Heart left ventricle (tissue), 16 donors: ENCODE measurements around the gene SSBP2. TPM values are rescaled to one million over a fixed set of nuclear protein-coding genes. Genes with fewer than 3 reads are reported as not detected.

Source experiments
- ATAC-seq, 4 donors: fragments of 200-7000 bp; cut with Tn5 transposase; one replicate each; pipeline ENCODE4 v1.9.1; 2020 to 2022; ENCODE audit warnings: moderate library complexity in 4 of 4, mild to moderate bottlenecking in 3 of 4, moderate number of reproducible peaks in 1 of 4
- DNase-seq, 5 donors: peaks; one replicate each; pipeline ENCODE4 v3.0.0-alpha.2; 2020
- H3K27ac ChIP-seq, 12 donors: fragments of 200-600 bp; sonication (generic) in 4 of 12; one replicate each; pipeline versions ENCODE4 v1.5.0 to v1.8.0; 2016 to 2022; ENCODE audit warnings: mild to moderate bottlenecking in 2 of 12
- H3K27me3 ChIP-seq, 9 donors: fragments of 200-600 bp; sonication (generic) in 2 of 9; one replicate each; pipeline versions ENCODE4 v1.5.1 to v1.8.0; 2016 to 2022; ENCODE audit warnings: mild to moderate bottlenecking in 3 of 9
- H3K36me3 ChIP-seq, 9 donors: fragments of 200-600 bp; sonication (generic) in 2 of 9; one replicate each; pipeline versions ENCODE4 v1.5.0 to v1.8.0; 2018 to 2022; ENCODE audit warnings: mild to moderate bottlenecking in 2 of 9
- H3K4me1 ChIP-seq, 12 donors: fragments of 200-600 bp; sonication (generic) in 4 of 12; one replicate each; pipeline versions ENCODE4 v1.5.0 to v1.8.0; 2016 to 2022; ENCODE audit warnings: mild to moderate bottlenecking in 3 of 12
- H3K4me3 ChIP-seq, 12 donors: fragments of 200-600 bp; sonication (generic) in 4 of 12; one replicate each; pipeline versions ENCODE4 v1.5.0 to v1.8.0; 2017 to 2022; ENCODE audit warnings: mild to moderate bottlenecking in 9 of 12, moderate library complexity in 4 of 12
- H3K9me3 ChIP-seq, 12 donors: fragments of 200-600 bp; sonication (generic) in 4 of 12; one replicate each; pipeline versions ENCODE4 v1.5.0 to v1.8.0; 2016 to 2022; ENCODE audit warnings: mild to moderate bottlenecking in 1 of 12
- POLR2A ChIP-seq, 2 donors: fragments of 450-650 bp; IDR thresholded peaks; one replicate each; pipeline ENCODE4 v1.6.1; 2017; ENCODE audit warnings: antibody characterized with exemption in 2 of 2, mild to moderate bottlenecking in 2 of 2, moderate library complexity in 2 of 2
- WGBS, 4 donors: extraction: QIAGEN DNeasy Blood & Tissue Kit in 2 of 4; methylation state at CpG; one replicate each; pipeline versions ENCODE4 v1.1.5 to v1.1.7; 2013 to 2018; 5-methylcytosine and 5-hydroxymethylcytosine counted together
- intact Hi-C, 10 donors: fragments of 100-400 bp; cut with DNase I; formaldehyde crosslinking; loops; one replicate each; pipeline versions ENCODE4 v1.11.1 to v1.14.2; 2022
- polyA plus RNA-seq, 2 donors: library from polyadenylated mRNA; stranded (reverse); fragments of 200-250 nt; gene quantifications; one replicate each; pipeline ENCODE4 v1.2.3, GENCODE V29; 2013
- total RNA-seq, 9 donors: library from RNA; depleted of rRNA in 2 of 9; stranded (reverse); fragments of >200 nt in 2 of 9; fragmentation: NEBNext Ultra II Directional in 3 of 9; extraction: Animal tissue kit (Norgen Biotek cat#: 25700) in 3 of 9; gene quantifications; one replicate each; pipeline versions ENCODE4 v1.1.0 to v1.2.4, GENCODE V29; 2016 to 2023
- TF ChIP-seq, protein P1 (sequence below), 12 donors: fragments of 200-600 bp; sonication (generic) in 4 of 12; IDR thresholded peaks; one replicate each; pipeline versions ENCODE4 v1.5.0 to v1.8.0; 2018 to 2022; ENCODE audit warnings: antibody characterized with exemption in 12 of 12, mild to moderate bottlenecking in 5 of 12
- donor health status: ischemic (EF 13 %, LVEDD 7.1; RV severe dilation, severe dysfunction).
- donor health status: healthy with polysubstance abuse.
- donor health status: DM: no; HTN: yes; CAD: no.
- donor health status: DM: no; HTN: no; CAD: no.
- donor health status: ischemic (EF 25% LVEDD 6.9; RV normal size, moderate dysfunction).
- donor health status: ischemic (EF 25% LVEDD 5.7; RV mildly dilated, moderate dysfunction).
- donor health status: healthy.
- donor health status: DM: yes; HTN: yes; CAD: no.
- donor health status: ischemic (EF 35%, LVEDD 5.7; RV mildly dilated, moderate dysfunction).
- donor health status: nonischemic (EF 11% LVEDD 7.7; RV severe dilation, severe dysfunction).
- donor health status: DM: yes; HTN: yes; CAD: no.
- donor health status: PGD.
- donor health status: ischemic (EF 29% LVEDD 5.4; RV normal size, mild dysfunction).
- donor health status: nonischemic (EF 23%, LVEDD 6.1; RV moderate dilation, normal function).

The SSBP2 gene
- total and polyA plus RNA-seq, 11 donors = 25.6 to 98.1 (median 50.7) TPM

- intact Hi-C loops = no loop called here
Observed at GRCh38 chr5:81371354-81371876, 379.5 kb downstream of the SSBP2 start.

DNA sequence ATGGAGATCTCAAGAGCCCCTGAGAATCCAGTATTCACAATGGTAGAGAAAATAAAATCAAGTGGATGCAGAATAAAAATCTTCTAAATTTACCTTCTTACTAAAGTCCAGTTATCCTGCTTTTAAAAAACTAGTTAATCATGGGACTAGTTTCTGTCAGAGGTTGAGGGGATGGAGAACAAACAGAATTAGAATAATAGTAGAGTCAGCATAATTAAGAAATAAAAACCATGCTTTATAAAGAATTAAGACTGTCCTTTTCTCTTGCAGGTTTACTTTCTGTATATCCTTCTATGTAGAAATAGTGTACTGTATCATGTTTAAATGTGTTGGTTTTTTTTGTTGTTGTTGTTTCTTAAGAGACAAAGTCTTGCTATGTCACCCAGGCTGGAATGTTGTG lies 380.0 kb downstream of the SSBP2 start:
- Histone ChIP-seq H3K27me3 (peaks cover 0 to 3% (median 0%) of the 10 kb centered on the region in 9 donors), H3K4me1 (no peaks in the 10 kb centered on the region), H3K9me3 (no peaks in the 10 kb centered on the region), H3K36me3 (no peaks in the 10 kb centered on the region), H3K4me3 (no peak overlapping the region), H3K27ac (no peak overlapping the region)
- TF ChIP-seq, protein P1, sequence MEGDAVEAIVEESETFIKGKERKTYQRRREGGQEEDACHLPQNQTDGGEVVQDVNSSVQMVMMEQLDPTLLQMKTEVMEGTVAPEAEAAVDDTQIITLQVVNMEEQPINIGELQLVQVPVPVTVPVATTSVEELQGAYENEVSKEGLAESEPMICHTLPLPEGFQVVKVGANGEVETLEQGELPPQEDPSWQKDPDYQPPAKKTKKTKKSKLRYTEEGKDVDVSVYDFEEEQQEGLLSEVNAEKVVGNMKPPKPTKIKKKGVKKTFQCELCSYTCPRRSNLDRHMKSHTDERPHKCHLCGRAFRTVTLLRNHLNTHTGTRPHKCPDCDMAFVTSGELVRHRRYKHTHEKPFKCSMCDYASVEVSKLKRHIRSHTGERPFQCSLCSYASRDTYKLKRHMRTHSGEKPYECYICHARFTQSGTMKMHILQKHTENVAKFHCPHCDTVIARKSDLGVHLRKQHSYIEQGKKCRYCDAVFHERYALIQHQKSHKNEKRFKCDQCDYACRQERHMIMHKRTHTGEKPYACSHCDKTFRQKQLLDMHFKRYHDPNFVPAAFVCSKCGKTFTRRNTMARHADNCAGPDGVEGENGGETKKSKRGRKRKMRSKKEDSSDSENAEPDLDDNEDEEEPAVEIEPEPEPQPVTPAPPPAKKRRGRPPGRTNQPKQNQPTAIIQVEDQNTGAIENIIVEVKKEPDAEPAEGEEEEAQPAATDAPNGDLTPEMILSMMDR (IDR thresholded peaks at IDR 0.05) = no peak
- no peak for TF ChIP-seq POLR2A (IDR thresholded peaks at IDR 0.05)
- ATAC-seq (no peak), DNase-seq (no peak)
- intact Hi-C loops = no loop called here

More at GRCh38 chr5:81371354-81371876, 379.5 kb downstream of the SSBP2 start:
- no peak overlapping the region for H3K27ac ChIP-seq
- DNase-seq (no peak), ATAC-seq (no peak)
- no peak overlapping the region for H3K4me3 ChIP-seq
- H3K27me3 ChIP-seq = peaks cover 0 to 3% (median 0%) of the 10 kb centered on the region in 9 donors
- no peaks in the 10 kb centered on the region for H3K36me3 ChIP-seq
- no peaks in the 10 kb centered on the region for H3K9me3 ChIP-seq
- WGBS, 4 donors = 97 to 98% (median 98%) methylated on average over 2 of the region's 2 CpGs
- no peaks in the 10 kb centered on the region for H3K4me1 ChIP-seq
- TF ChIP-seq POLR2A (IDR thresholded peaks at IDR 0.05) = no peak
- TF ChIP-seq, protein P1 (IDR thresholded peaks at IDR 0.05) = no peak

GRCh38 chr5:81365541-81365940 lies 385.4 kb downstream of the SSBP2 start:
- no peak for ATAC-seq
- no peaks in the 10 kb centered on the region for H3K36me3 ChIP-seq
- WGBS, 4 donors = 81 to 91% (median 87%) methylated on average over 5 of the region's 5 CpGs

DNA sequence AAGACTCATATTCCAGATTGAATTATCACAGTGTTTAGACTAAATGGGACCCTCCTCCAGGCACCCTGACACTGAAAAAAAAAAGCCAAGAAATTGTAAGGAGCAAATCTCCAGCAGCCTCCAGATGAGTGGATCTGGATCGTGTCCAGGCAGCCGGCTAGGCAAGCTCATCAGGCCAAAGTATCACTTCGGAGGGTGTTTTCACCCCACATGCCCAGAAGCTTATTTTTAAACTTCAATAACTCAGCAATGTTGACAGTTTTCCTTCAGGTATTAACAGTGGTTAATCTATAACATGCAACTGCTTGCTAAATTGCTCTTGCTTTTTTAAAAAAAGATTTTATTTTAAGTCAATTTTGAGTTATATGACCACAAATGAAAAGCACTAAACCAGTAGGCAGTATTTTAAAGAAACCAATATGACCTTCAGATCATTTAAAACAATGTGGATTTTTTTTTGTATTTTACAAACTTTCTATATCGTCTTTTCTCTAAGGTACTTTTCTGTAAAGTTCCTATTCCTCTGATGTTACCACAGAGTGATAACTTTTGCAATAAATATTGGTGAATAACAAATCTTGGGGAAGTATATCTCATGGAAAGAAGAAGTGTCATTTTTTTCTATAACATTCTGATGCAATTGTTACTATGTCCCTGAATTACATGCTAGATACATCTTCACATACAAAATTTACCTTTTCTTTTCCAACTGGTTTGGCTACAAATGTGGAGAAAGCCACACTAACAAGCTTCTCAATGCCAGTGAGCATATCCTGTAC lies 387.6 kb downstream of the SSBP2 start:
- Histone ChIP-seq H3K4me1 (no peaks in the 10 kb centered on the region), H3K36me3 (no peaks in the 10 kb centered on the region), H3K9me3 (no peaks in the 10 kb centered on the region), H3K4me3 (no peak overlapping the region), H3K27ac (no peak overlapping the region), H3K27me3 (no peaks in the 10 kb centered on the region)
- TF ChIP-seq POLR2A (IDR thresholded peaks at IDR 0.05) = no peak
- TF ChIP-seq, protein P1 (IDR thresholded peaks at IDR 0.05) = no peak
- DNase-seq = no peak
- intact Hi-C loops = no loop called here
- no peak for ATAC-seq
- WGBS, 4 donors = 49 to 63% (median 61%) methylated on average over 4 of the region's 4 CpGs

More at GRCh38 chr5:81365541-81365940, 385.4 kb downstream of the SSBP2 start:
- Histone ChIP-seq H3K27me3 (no peaks in the 10 kb centered on the region), H3K9me3 (no peaks in the 10 kb centered on the region), H3K4me1 (no peaks in the 10 kb centered on the region), H3K4me3 (no peak overlapping the region), H3K27ac (no peak overlapping the region)
- no peak for TF ChIP-seq POLR2A (IDR thresholded peaks at IDR 0.05)
- TF ChIP-seq, protein P1 (IDR thresholded peaks at IDR 0.05) = no peak
- intact Hi-C loops = no loop called here
- no peak for DNase-seq

Other genes starting within 250 kb of the SSBP2 start
- gene ATG10, start 220.9 kb upstream of the SSBP2 start, total RNA-seq = 10 to 100 TPM in 1 of 9 donors, 1 to 10 TPM in 8; 2.7 to 10.7 (median 6.3) TPM
- 1 to 10 TPM; 4.8 to 5.7 TPM for gene ATG10, start 220.9 kb upstream of the SSBP2 start, polyA plus RNA-seq